D341Med (cell line): ENCODE results near the gene SIGLEC5.

Experiments
- DNase-seq: peaks from one replicate; pipeline ENCODE4 v3.0.0; 2012; ENCODE audit warnings: low spot score

SIGLEC5 gene

DNA sequence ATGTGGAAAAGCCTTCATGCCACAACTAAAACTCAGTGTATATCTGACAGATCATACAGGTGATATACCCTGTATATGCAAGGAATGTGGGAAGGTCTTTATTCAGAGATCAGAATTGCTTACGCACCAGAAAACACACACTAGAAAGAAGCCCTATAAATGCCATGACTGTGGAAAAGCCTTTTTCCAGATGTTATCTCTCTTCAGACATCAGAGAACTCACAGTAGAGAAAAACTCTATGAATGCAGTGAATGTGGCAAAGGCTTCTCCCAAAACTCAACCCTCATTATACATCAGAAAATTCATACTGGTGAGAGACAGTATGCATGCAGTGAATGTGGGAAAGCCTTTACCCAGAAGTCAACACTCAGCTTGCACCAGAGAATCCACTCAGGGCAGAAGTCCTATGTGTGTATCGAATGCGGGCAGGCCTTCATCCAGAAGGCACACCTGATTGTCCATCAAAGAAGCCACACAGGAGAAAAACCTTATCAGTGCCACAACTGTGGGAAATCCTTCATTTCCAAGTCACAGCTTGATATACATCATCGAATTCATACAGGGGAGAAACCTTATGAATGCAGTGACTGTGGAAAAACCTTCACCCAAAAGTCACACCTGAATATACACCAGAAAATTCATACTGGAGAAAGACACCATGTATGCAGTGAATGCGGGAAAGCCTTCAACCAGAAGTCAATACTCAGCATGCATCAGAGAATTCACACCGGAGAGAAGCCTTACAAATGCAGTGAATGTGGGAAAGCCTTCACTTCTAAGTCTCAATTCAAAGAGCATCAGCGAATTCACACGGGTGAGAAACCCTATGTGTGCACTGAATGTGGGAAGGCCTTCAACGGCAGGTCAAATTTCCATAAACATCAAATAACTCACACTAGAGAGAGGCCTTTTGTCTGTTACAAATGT lies 42.7 kb downstream of the SIGLEC5 start:
- DNase-seq: no peak

DNA sequence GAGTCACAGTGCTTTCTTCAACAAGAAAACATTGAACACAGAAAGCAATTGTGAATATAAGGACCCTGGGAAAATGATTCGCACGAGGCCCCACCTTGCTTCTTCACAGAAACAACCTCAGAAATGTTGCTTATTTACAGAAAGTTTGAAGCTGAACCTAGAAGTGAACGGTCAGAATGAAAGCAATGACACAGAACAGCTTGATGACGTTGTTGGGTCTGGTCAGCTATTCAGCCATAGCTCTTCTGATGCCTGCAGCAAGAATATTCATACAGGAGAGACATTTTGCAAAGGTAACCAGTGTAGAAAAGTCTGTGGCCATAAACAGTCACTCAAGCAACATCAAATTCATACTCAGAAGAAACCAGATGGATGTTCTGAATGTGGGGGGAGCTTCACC lies 43.4 kb downstream of the SIGLEC5 start:
- DNase-seq: no peak

DNA sequence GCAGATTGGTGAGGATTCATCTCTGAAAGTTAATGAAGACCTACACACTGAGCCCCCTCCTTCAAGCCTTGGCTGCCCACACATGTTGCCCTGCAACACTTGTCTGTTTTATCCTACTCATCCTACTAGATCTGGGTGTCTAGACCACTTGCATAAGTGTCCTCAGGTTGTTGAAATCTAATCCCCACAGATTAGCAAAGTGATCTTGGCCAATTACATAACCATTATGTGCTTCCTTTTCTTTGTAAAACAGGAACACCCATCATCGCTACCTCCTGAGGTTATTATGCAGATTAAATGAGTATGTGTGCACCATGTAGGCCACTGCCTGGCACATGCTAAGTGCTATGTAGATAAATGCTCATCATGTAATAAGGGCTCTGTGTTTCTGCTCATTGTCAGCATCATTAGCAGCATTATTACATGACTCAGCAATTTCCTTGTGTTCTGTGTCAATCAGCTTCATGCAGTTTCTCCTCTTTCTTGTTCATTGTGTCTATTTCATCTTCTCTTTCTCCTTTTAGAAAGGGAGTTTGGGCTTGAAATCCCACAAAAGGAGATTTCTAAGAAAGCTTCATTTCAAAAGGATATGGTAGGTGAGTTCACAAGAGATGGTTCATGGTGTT lies 44.0 kb downstream of the SIGLEC5 start:
- DNase-seq: no peak

- no peak for DNase-seq
These were observed 53.4 kb downstream of the SIGLEC5 start for GRCh38 chr19:51576850-51577249.

DNA sequence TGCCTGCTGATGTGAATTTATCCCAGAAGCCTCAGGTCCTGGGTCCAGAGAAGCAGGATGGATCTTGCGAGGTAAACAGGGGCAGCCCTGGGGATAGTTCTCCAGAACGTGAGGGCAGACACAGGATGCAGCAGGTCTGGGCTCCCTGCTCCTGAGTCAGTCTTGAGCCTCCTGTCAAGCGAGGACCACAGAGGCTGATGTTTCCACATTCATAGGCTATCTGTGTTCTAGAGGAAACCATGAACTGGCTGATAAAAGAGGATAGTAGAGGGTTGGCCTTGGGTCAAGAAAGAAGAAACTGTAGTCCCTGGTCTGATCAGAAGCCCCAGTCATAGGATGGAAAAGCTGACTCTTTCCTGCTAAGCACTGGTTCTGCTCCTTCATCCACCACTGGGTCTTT lies 56.9 kb downstream of the SIGLEC5 start:
- DNase-seq: no peak

DNA sequence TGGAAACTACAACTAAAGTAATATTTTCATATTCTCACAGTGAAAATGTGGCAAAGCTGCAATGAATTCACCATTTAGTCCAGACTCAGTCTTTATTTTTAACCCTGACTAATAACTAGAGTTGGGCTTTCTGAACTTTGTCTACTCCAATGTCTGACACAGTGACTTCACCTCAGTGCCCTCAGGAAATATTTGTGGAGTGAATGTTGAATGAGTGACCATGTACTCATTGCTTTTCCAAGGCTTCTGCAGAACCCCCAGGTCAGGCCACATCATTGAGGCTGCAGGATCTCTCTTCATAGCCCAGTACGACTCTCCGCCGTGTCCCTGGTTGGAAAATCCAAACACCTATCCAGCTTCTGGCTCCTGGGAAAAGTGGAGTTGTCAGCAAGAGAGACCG lies 57.3 kb downstream of the SIGLEC5 start:
- no peak for DNase-seq

- no peak for DNase-seq
These were observed 57.8 kb downstream of the SIGLEC5 start for GRCh38 chr19:51572410-51572809.

DNA sequence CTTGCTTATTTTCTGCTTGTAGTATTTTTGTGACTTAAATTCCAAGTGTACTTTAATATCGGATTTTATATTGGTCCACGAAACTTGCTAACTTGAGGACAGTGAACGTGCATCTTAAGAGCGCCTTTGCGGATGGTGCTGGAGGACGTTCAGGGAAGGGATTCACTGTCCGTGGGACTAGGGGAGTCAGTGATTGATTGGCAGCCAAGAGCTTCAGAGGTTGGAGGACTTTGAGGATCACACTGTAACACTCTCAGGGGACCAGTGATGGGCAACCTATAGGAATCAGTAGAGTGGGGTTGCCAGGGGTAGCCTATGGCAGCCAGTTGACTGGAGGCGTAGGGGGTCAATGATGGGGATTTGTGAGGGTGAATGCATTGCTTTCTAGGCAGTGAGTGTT lies 58.6 kb downstream of the SIGLEC5 start:
- no peak for DNase-seq

GRCh38 chr19:51570962-51571575 lies 59.1 kb downstream of the SIGLEC5 start, which contains the start of gene ZNF175:
Gene ZNF175, plus strand, starts transcription at chr19:51571283. Its CDS starts 2,047 bp downstream, at chr19:51573330.
- DNase-seq: peak; percentile 89

DNA sequence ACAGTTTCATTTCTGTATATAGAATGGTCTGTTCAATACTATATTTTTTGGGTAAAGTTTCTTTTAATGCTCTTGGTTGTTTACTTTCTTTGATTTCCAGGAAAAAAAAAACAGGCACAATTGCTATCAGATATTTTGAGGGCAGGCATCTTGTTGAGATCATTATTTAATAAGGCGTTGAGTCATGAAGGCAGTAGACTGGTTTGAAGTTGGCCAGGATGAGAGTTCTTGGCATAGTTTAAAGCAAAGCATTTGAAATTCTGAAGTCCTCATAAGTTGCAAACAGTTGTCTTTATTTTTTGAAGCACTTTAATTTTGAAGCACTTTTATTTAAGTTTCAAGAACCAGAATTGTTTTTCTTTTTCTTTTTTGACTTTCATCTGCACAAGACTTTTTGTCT lies 61.7 kb downstream of the SIGLEC5 start:
- no peak for DNase-seq

DNA sequence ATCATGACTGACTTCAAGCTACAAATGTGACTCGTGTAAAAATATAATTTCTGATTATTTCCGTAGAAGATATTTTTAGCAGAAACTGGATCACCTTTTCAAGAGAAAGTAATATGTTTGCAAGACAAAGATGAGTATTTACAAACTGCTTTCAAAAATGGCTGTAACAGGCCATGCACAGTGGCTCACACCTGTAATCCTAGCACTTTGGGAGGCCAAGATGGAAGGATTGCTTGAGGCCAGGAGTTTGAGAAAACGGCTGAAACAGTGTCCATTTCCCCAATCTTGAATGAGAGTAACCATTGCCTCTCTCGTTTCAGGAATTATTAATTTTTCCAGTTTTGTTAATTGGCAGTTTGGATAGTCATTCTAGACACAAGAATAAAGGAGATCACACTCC lies 62.6 kb downstream of the SIGLEC5 start:
- DNase-seq: no peak

DNA sequence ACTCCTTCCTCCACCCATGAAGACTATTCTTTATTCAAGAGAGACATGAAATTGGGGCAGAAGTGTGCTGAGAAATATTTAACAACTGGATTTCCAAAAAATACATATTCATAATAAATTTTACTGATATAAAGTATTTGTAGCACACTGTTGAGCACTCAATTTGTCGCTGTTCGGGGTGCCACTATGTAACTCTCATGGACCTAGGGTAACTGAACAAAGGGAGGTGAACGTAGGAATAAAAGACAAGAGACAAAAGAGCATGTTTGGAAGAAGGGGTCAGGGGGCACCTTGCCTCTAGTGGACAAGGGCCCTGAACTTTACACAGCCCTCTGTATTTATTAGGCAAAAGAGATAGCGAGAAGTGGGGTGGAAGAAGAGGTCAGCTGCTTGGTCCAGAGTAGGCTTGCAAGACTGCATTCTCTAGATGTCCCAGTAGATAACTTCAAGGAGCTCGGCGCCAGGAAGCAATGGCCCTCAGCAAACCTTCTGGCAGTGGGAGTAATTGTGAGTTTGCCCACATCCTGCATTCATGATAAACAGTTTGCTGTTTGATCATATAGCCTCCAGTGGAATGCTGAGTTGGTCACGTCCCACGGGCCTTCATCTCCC lies 63.6 kb downstream of the SIGLEC5 start:
- DNase-seq: no peak

- no peak for DNase-seq
These were observed 64.6 kb downstream of the SIGLEC5 start for GRCh38 chr19:51565583-51565982.

DNA sequence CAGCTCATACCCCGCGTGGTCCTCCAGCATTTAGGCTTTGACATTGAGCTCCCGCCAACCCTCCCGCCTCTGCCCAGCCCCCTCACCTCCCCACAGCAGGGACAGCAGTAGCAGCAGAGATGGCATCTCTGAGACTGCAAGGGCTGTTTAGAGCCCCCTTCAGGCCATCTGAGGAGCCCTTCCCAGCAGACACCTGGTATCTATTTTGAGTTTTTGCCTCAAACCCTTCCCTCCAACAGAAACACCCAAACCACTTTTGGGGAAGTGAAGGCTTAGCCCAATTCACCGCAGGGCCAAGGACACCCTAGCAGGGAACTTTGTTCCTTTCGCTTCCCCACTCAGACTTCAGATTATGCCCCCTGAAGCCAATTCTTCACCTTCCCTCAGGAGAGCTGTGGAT lies 65.4 kb downstream of the SIGLEC5 start:
- no peak for DNase-seq
